GM23338 (cell line): ENCODE data around the gene AGAP1. TPM values are rescaled to one million over a fixed set of nuclear protein-coding genes. Genes with fewer than 3 reads are reported as not detected.

Experiments used
- ATAC-seq: fragments of 200-7000 bp; cut with Tn5 transposase; 3 replicates; pipeline ENCODE4 v1.9.1; 2020
- DNase-seq: peaks from one replicate; pipeline ENCODE4 v3.0.0-alpha.2; 2015; ENCODE audit warnings: low spot score
- H2AFZ ChIP-seq: fragments of 200-600 bp; sonication (generic); 2 replicates; pipeline ENCODE4 v1.8.0; 2016; ENCODE audit warnings: antibody characterized with exemption, mild to moderate bottlenecking, moderate library complexity
- H3F3A ChIP-seq: fragments of 200-600 bp; sonication (generic); replicated peaks from 2 replicates; pipeline ENCODE4 v1.8.0; 2017; ENCODE audit warnings: antibody characterized with exemption, mixed run types, low read depth
- H3K27ac ChIP-seq: fragments of 200-600 bp; sonication (generic); 2 replicates; pipeline ENCODE4 v1.6.1; 2016; ENCODE audit warnings: low read depth
- H3K27me3 ChIP-seq: fragments of 200-600 bp; sonication (generic); 2 replicates; pipeline ENCODE4 v1.8.0; 2016; ENCODE audit warnings: mild to moderate bottlenecking, mixed run types, moderate library complexity; ENCODE audit not compliant: insufficient read depth
- H3K36me3 ChIP-seq: fragments of 200-600 bp; sonication (generic); 2 replicates; pipeline ENCODE4 v1.8.0; 2016; ENCODE audit warnings: mild to moderate bottlenecking; ENCODE audit not compliant: insufficient read depth
- H3K4me1 ChIP-seq: fragments of 200-600 bp; sonication (generic); 2 replicates; pipeline ENCODE4 v1.8.0; 2016; ENCODE audit warnings: mild to moderate bottlenecking, moderate library complexity; ENCODE audit not compliant: insufficient read depth
- H3K4me2 ChIP-seq: fragments of 200-600 bp; sonication (generic); 2 replicates; pipeline ENCODE4 v1.7.1; 2017; ENCODE audit warnings: mixed run types
- H3K4me3 ChIP-seq: fragments of 200-600 bp; sonication (generic); 2 replicates; pipeline ENCODE4 v1.6.1; 2016; ENCODE audit warnings: mixed run types
- H3K79me2 ChIP-seq: fragments of 200-600 bp; sonication (generic); replicated peaks from 2 replicates; pipeline ENCODE4 v1.8.0; 2017; ENCODE audit warnings: mild to moderate bottlenecking; ENCODE audit not compliant: insufficient read depth
- H3K9me2 ChIP-seq: fragments of 200-600 bp; sonication (generic); 2 replicates; pipeline ENCODE4 v1.8.0; 2017; ENCODE audit not compliant: insufficient read depth
- H4K20me1 ChIP-seq: fragments of 200-600 bp; sonication (generic); replicated peaks from 2 replicates; pipeline ENCODE4 v1.8.0; 2017; ENCODE audit warnings: mild to moderate bottlenecking; ENCODE audit not compliant: insufficient read depth
- H3K27ac Mint-ChIP-seq: 2 replicates; pipeline ENCODE4 v1.8.0; 2020; ENCODE audit warnings: inconsistent platforms, mild to moderate bottlenecking, moderate library complexity, mixed read lengths
- H3K27me3 Mint-ChIP-seq: 3 replicates; pipeline ENCODE4 v1.8.0; 2022; ENCODE audit warnings: low read depth, mild to moderate bottlenecking, moderate library complexity, mixed read lengths, inconsistent platforms; ENCODE audit not compliant: insufficient read depth, poor library complexity
- H3K36me3 Mint-ChIP-seq: 3 replicates; pipeline ENCODE4 v1.8.0; 2021; ENCODE audit warnings: low read depth, mild to moderate bottlenecking, inconsistent platforms, moderate library complexity, mixed read lengths
- H3K4me1 Mint-ChIP-seq: 3 replicates; pipeline ENCODE4 v1.8.0; 2020; ENCODE audit warnings: mild to moderate bottlenecking, inconsistent platforms, mixed read lengths
- H3K4me3 Mint-ChIP-seq: 3 replicates; pipeline ENCODE4 v1.8.0; 2021; ENCODE audit warnings: moderate library complexity, mild to moderate bottlenecking, inconsistent platforms, mixed read lengths
- H3K9me3 Mint-ChIP-seq: 3 replicates; pipeline ENCODE4 v1.8.0; 2020; ENCODE audit warnings: moderate library complexity, mild to moderate bottlenecking, inconsistent platforms, mixed read lengths
- CREB1 ChIP-seq: fragments of 250-450 bp; sonication (Bioruptor Pico); IDR thresholded peaks from 2 replicates; pipeline ENCODE4 v1.5.0; 2020; ENCODE audit warnings: low read depth, mild to moderate bottlenecking, moderate library complexity
- CTCF ChIP-seq, 2 experiments: fragments of 200-600 bp in 1 of 2; sonication (generic) in 1 of 2; conservative IDR thresholded peaks; 2 replicates each; pipeline versions ENCODE4 v1.5.1 to v1.6.1; 2016 to 2017; ENCODE audit warnings: antibody characterized with exemption in 2 of 2, low read depth in 2 of 2, mild to moderate bottlenecking in 2 of 2, moderate library complexity in 1 of 2
- ETS1 ChIP-seq: IDR thresholded peaks from 2 replicates; pipeline ENCODE4 v1.6.1; 2016; ENCODE audit warnings: antibody characterized with exemption
- EZH2 ChIP-seq: fragments of 200-600 bp; sonication (generic); IDR thresholded peaks from one replicate; pipeline ENCODE4 v1.8.0; 2017; ENCODE audit warnings: antibody characterized with exemption, mild to moderate bottlenecking, low read depth; ENCODE audit not compliant: unreplicated experiment
- EZH2phosphoT487 ChIP-seq: fragments of 200-600 bp; sonication (generic); IDR thresholded peaks from one replicate; pipeline ENCODE4 v1.8.1; 2018; ENCODE audit warnings: antibody characterized with exemption; ENCODE audit not compliant: unreplicated experiment
- JUNB ChIP-seq: IDR thresholded peaks from one replicate; pipeline ENCODE4 v1.6.1; 2016; ENCODE audit warnings: antibody characterized with exemption; ENCODE audit not compliant: unreplicated experiment
- NANOG ChIP-seq: IDR thresholded peaks from 2 replicates; pipeline ENCODE4 v1.6.1; 2016; ENCODE audit warnings: antibody characterized with exemption, borderline replicate concordance
- POLR2AphosphoS5 ChIP-seq: IDR thresholded peaks from 2 replicates; pipeline ENCODE4 v1.6.1; 2016; ENCODE audit warnings: antibody characterized with exemption, low read depth
- REST ChIP-seq: IDR thresholded peaks from one replicate; pipeline ENCODE4 v1.6.1; 2018; ENCODE audit warnings: antibody characterized with exemption; ENCODE audit not compliant: unreplicated experiment
- STAT1 ChIP-seq: IDR thresholded peaks from one replicate; pipeline ENCODE4 v1.6.1; 2016; ENCODE audit warnings: antibody characterized with exemption; ENCODE audit not compliant: unreplicated experiment
- ZNF114 ChIP-seq: fragments of 250-450 bp; sonication (Bioruptor Pico); IDR thresholded peaks from 2 replicates; pipeline ENCODE4 v1.5.0; 2020; ENCODE audit warnings: mild to moderate bottlenecking, moderate library complexity
- ZNF331 ChIP-seq: fragments of 250-450 bp; sonication (Bioruptor Pico); IDR thresholded peaks from 2 replicates; pipeline ENCODE4 v1.5.0; 2020; ENCODE audit warnings: low read depth, mild to moderate bottlenecking, moderate library complexity
- ZNF462 ChIP-seq: fragments of 250-450 bp; sonication (Bioruptor Pico); IDR thresholded peaks from 2 replicates; pipeline ENCODE4 v1.5.0; 2020; ENCODE audit warnings: mild to moderate bottlenecking, moderate library complexity
- polyA plus RNA-seq: library from polyadenylated mRNA; unstranded; fragments of >200 nt; fragmentation: Nextera tagmentation; extraction: Ambion mirVana; gene quantifications from 2 replicates; pipeline ENCODE4 v1.2.1, GENCODE V29; 2016
- total RNA-seq: library from RNA; depleted of rRNA; stranded (reverse); fragments of >200 nt; shearing (Covaris generic); gene quantifications from 2 replicates; pipeline ENCODE4 v1.2.3, GENCODE V29; 2014

Gene AGAP1
- total and polyA plus RNA-seq, 2 experiments from 2014 or later = 13.3 to 27.9 TPM

- no peak overlapping the region for H3K27ac Mint-ChIP-seq
- peaks cover 33% of the 10 kb centered on the region for H4K20me1 ChIP-seq
- H3K36me3 Mint-ChIP-seq = peaks cover 17% of the 10 kb centered on the region
These were observed 36.9 kb downstream of the AGAP1 start for GRCh38 chr2:235530735-235531134.

More at GRCh38 chr2:235530735-235531134, 36.9 kb downstream of the AGAP1 start:
- H3K4me3 Mint-ChIP-seq = no peak overlapping the region
- H3K4me1 ChIP-seq = peaks cover 20% of the 10 kb centered on the region
- no peaks in the 10 kb centered on the region for H3K9me2 ChIP-seq
- no peaks in the 10 kb centered on the region; the same call in 1 of the 2 replicates for H3K36me3 ChIP-seq
- no peaks in the 10 kb centered on the region for H3F3A ChIP-seq
- DNase-seq (no peak), ATAC-seq (no peak)
- H3K27me3 ChIP-seq = no peaks in the 10 kb centered on the region
- H3K4me1 Mint-ChIP-seq = peaks cover 65% of the 10 kb centered on the region
- H3K27me3 Mint-ChIP-seq = peaks cover 5% of the 10 kb centered on the region
- H3K4me3 ChIP-seq = no peak overlapping the region
- peaks cover 12% of the 10 kb centered on the region; the same call in 2 of the 3 replicates for H3K9me3 Mint-ChIP-seq
- no peak overlapping the region for H3K27ac ChIP-seq
- TF ChIP-seq REST = no peak
- no peak for TF ChIP-seq EZH2
- no peak for TF ChIP-seq ZNF331
- no peak for TF ChIP-seq EZH2phosphoT487
- TF ChIP-seq NANOG = no peak
- no peak for TF ChIP-seq CTCF (conservative IDR thresholded peaks at IDR 0.05; ENCODE audit: low read depth in 2 of 2)
- no peak for TF ChIP-seq POLR2AphosphoS5
- no peak for TF ChIP-seq CREB1 (CRISPR knock-in tag)
- TF ChIP-seq ZNF114 (CRISPR knock-in tag) = no peak
- TF ChIP-seq ZNF462 (CRISPR knock-in tag) = no peak
- TF ChIP-seq ETS1 = no peak
- no peak for TF ChIP-seq STAT1
- TF ChIP-seq JUNB = no peak
- H2AFZ ChIP-seq = no peak overlapping the region
- no peak overlapping the region for H3K4me2 ChIP-seq
- peaks cover 94% of the 10 kb centered on the region for H3K79me2 ChIP-seq
